Astrocyte (in vitro differentiated cells and primary cell): ENCODE measurements around the gene AWAT2. TPM values are rescaled to one million over a fixed set of nuclear protein-coding genes. Genes with fewer than 3 reads are reported as not detected.

Experiments used
- DNase-seq: peaks from one replicate; pipeline ENCODE4 v3.0.0-alpha.2; 2010; ENCODE audit warnings: low read depth
- FAIRE-seq: peaks from 2 replicates; lab custom pipeline; 2011; peaks lifted over from hg19 to GRCh38; lab: Jason Lieb, UNC
- H2AFZ ChIP-seq: 2 replicates; pipeline ENCODE4 v1.6.0; 2012; ENCODE audit warnings: low read depth, low read length, inconsistent platforms
- H3K27ac ChIP-seq: 2 replicates; pipeline ENCODE4 v1.5.1; 2011; ENCODE audit warnings: low read depth, low read length, inconsistent platforms
- H3K27me3 ChIP-seq: 2 replicates; pipeline ENCODE4 v1.6.0; 2011; ENCODE audit warnings: low read length, inconsistent platforms; ENCODE audit not compliant: insufficient read depth
- H3K36me3 ChIP-seq: 2 replicates; pipeline ENCODE4 v1.5.1; 2011; ENCODE audit warnings: low read length, inconsistent platforms; ENCODE audit not compliant: insufficient read depth
- H3K4me1 ChIP-seq: 2 replicates; pipeline ENCODE4 v1.5.1; 2011; ENCODE audit warnings: low read length, inconsistent platforms; ENCODE audit not compliant: insufficient read depth
- H3K4me2 ChIP-seq: 2 replicates; pipeline ENCODE4 v1.6.0; 2012; ENCODE audit warnings: low read length, inconsistent platforms
- H3K4me3 ChIP-seq: 2 replicates; pipeline ENCODE4 v1.5.1; 2011; ENCODE audit warnings: low read depth, mild to moderate bottlenecking, low read length, inconsistent platforms; ENCODE audit not compliant: insufficient read depth
- H3K79me2 ChIP-seq: 2 replicates; pipeline ENCODE4 v1.6.0; 2012; ENCODE audit warnings: mild to moderate bottlenecking, low read length, inconsistent platforms; ENCODE audit not compliant: insufficient read depth
- H3K9ac ChIP-seq: 2 replicates; pipeline ENCODE4 v1.6.0; 2012; ENCODE audit warnings: mild to moderate bottlenecking, low read length, inconsistent platforms
- H3K9me3 ChIP-seq: 2 replicates; pipeline ENCODE4 v1.5.1; 2012; ENCODE audit warnings: low read depth, mild to moderate bottlenecking, low read length, inconsistent platforms; ENCODE audit not compliant: insufficient read depth
- H4K20me1 ChIP-seq: 2 replicates; pipeline ENCODE4 v1.6.0; 2012; ENCODE audit warnings: low read length, inconsistent platforms; ENCODE audit not compliant: insufficient read depth
- H3K27ac Mint-ChIP-seq: one replicate; pipeline ENCODE4 v1.8.0; 2021; ENCODE audit warnings: mild to moderate bottlenecking, mixed read lengths; ENCODE audit not compliant: unreplicated experiment
- H3K27me3 Mint-ChIP-seq: one replicate; pipeline ENCODE4 v1.8.0; 2021; ENCODE audit warnings: low read depth, mixed read lengths; ENCODE audit not compliant: unreplicated experiment
- H3K36me3 Mint-ChIP-seq: one replicate; pipeline ENCODE4 v1.8.0; 2021; ENCODE audit warnings: low read depth, mixed read lengths; ENCODE audit not compliant: unreplicated experiment
- H3K4me1 Mint-ChIP-seq: one replicate; pipeline ENCODE4 v1.8.0; 2021; ENCODE audit warnings: low read depth, mixed read lengths; ENCODE audit not compliant: unreplicated experiment
- H3K4me3 Mint-ChIP-seq: one replicate; pipeline ENCODE4 v1.8.0; 2021; ENCODE audit warnings: mild to moderate bottlenecking, moderate library complexity, mixed read lengths; ENCODE audit not compliant: unreplicated experiment
- H3K9me3 Mint-ChIP-seq: one replicate; pipeline ENCODE4 v1.8.0; 2021; ENCODE audit warnings: mild to moderate bottlenecking, mixed read lengths; ENCODE audit not compliant: unreplicated experiment
- CTCF ChIP-seq: IDR thresholded peaks from 2 replicates; pipeline ENCODE4 v1.5.1; 2011; ENCODE audit warnings: low read depth, mild to moderate bottlenecking, inconsistent platforms, low read length, moderate library complexity; ENCODE audit not compliant: insufficient read depth
- EZH2 ChIP-seq: IDR thresholded peaks from 2 replicates; pipeline ENCODE4 v1.6.1; 2012; ENCODE audit warnings: mild to moderate bottlenecking, low read length, inconsistent platforms; ENCODE audit not compliant: insufficient read depth
- total RNA-seq: library from RNA; stranded (reverse); gene quantifications from 2 replicates; pipeline ENCODE4 v1.2.1, GENCODE V29; 2021

AWAT2 gene
- total RNA-seq, 1 donor from 2014 or later = not detected

DNA sequence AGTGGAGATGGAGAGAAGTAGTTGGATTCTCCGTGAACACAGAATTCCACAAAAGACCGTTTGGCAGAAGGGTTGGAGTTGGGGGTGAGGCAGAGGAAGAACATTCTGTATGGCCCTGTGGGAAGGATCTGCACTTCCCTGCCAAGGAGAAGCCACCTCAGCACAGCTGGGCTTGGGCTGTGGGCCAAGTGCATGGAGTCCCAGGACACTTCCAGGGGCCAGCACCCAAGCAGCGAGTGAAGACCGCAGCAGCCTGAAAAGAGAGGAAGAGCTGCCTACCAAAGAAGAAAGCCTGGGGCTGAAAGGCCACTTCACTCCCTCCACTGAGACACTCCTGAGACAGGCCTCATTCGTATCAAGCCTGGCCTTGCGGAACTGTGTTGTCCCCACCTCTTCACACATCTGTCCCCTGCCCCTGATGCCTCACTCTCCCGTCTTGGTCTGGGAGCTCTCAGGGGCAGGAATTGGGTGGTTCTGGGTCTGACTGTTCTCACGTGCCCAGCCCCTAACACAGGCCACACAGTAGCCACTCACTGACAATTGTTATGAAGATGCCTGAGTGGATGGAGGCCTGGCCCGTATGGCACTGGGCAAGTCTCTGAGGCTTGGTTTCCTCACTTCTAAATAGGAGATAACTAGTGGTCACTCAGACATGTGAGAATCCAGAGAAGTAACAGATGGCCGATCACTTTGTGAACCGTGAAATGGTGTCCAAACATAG is 3.3 kb upstream of the AWAT2 start:
- no peak for FAIRE-seq
- Histone ChIP-seq H3K4me1 (no peaks in the 10 kb centered on the region), H3K27ac (no peak overlapping the region), H3K4me3 (no peak overlapping the region), H3K27me3 (no peaks in the 10 kb centered on the region), H2AFZ (no peak overlapping the region), H4K20me1 (no peaks in the 10 kb centered on the region), H3K9me3 (no peaks in the 10 kb centered on the region), H3K4me2 (no peak overlapping the region), H3K36me3 (no peaks in the 10 kb centered on the region), H3K9ac (no peak overlapping the region), H3K79me2 (no peaks in the 10 kb centered on the region)
- TF ChIP-seq CTCF (no peak), EZH2 (no peak)
- no peak overlapping the region for H3K4me3 Mint-ChIP-seq
- H3K27me3 Mint-ChIP-seq = peaks cover 5% of the 10 kb centered on the region
- H3K36me3 Mint-ChIP-seq = no peaks in the 10 kb centered on the region
- no peaks in the 10 kb centered on the region for H3K4me1 Mint-ChIP-seq
- H3K27ac Mint-ChIP-seq = no peak overlapping the region
- peaks cover 3% of the 10 kb centered on the region for H3K9me3 Mint-ChIP-seq
- DNase-seq = no peak

- Histone ChIP-seq H4K20me1 (no peaks in the 10 kb centered on the region), H3K4me3 (no peak overlapping the region), H3K9me3 (no peaks in the 10 kb centered on the region), H3K79me2 (no peaks in the 10 kb centered on the region), H3K27me3 (no peaks in the 10 kb centered on the region), H3K4me2 (no peak overlapping the region), H3K9ac (no peak overlapping the region), H3K4me1 (peaks cover 4% of the 10 kb centered on the region), H3K27ac (no peak overlapping the region), H3K36me3 (no peaks in the 10 kb centered on the region), H2AFZ (no peak overlapping the region)
- H3K9me3 Mint-ChIP-seq = peaks cover 3% of the 10 kb centered on the region
- DNase-seq (no peak), FAIRE-seq (no peak)
- peaks cover 2% of the 10 kb centered on the region for H3K4me1 Mint-ChIP-seq
- no peak for TF ChIP-seq CTCF
- no peak for TF ChIP-seq EZH2
- H3K36me3 Mint-ChIP-seq = no peaks in the 10 kb centered on the region
- H3K27ac Mint-ChIP-seq = no peak overlapping the region
- no peak overlapping the region for H3K4me3 Mint-ChIP-seq
- H3K27me3 Mint-ChIP-seq = peaks cover 5% of the 10 kb centered on the region
Observed at GRCh38 chrX:70049406-70049805, 332 bp downstream of the AWAT2 start.

DNA sequence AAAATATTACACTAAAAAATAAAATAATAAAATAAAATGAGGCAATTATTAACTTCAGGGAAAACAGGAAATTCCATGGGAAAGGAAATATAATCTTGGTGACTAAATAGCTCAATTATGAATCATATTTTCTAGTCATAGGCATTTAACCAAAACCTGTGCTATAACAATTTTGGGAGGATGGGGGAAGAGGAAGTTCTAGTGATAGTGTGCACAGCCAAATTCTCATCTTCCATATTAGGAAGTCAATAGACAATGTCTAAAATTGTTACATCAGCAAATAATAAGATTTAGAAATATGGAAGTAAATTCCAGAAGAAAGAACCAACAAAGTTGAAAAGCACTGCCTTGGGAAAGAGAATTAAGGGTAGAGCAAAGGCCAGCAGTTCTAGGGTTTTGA is 2.8 kb downstream of the AWAT2 start:
- Histone ChIP-seq H3K9me3 (no peaks in the 10 kb centered on the region), H3K4me2 (no peak overlapping the region), H3K36me3 (no peaks in the 10 kb centered on the region), H2AFZ (no peak overlapping the region), H3K27me3 (no peaks in the 10 kb centered on the region), H3K79me2 (no peaks in the 10 kb centered on the region), H4K20me1 (no peaks in the 10 kb centered on the region), H3K9ac (no peak overlapping the region), H3K4me1 (peaks cover 4% of the 10 kb centered on the region), H3K4me3 (no peak overlapping the region), H3K27ac (no peak overlapping the region)
- no peaks in the 10 kb centered on the region for H3K36me3 Mint-ChIP-seq
- TF ChIP-seq EZH2 (no peak), CTCF (no peak)
- peaks cover 2% of the 10 kb centered on the region for H3K4me1 Mint-ChIP-seq
- H3K4me3 Mint-ChIP-seq = no peak overlapping the region
- no peaks in the 10 kb centered on the region for H3K9me3 Mint-ChIP-seq
- H3K27ac Mint-ChIP-seq = no peak overlapping the region
- DNase-seq (no peak), FAIRE-seq (peak; percentile 93)
- no peaks in the 10 kb centered on the region for H3K27me3 Mint-ChIP-seq
